A673 (cell line): ENCODE measurements around the gene JMJD1C. TPM values are rescaled to one million over a fixed set of nuclear protein-coding genes. Genes with fewer than 3 reads are reported as not detected.
"Not testable (repeated sequence)": the region's sequence is repeated elsewhere in the genome, so short reads cannot be mapped to it uniquely, and the experiment has no call there.

Source experiments
- BruUV-seq: library from RNA; stranded (reverse); fragments of 400-500 nt; replicated peaks from 2 replicates; lab custom pipeline; 2021; lab: Mats Ljungman, UMichigan
- CTCF ChIA-PET: fragments of 300-600 bp; sonication (Branson Sonifier 250); formaldehyde crosslinking; loops from one replicate; lab custom pipeline; 2022; ENCODE audit warnings: antibody characterized with exemption; lab: Charles Lee
- POLR2A ChIA-PET: fragments of 300-600 bp; sonication (Branson Sonifier 250); formaldehyde crosslinking; loops from one replicate; lab custom pipeline; 2022; ENCODE audit warnings: antibody characterized with exemption; ENCODE audit not compliant: low non-redundant PET; lab: Charles Lee
- DNase-seq: peaks from one replicate; pipeline ENCODE4 v3.0.0-alpha.2; 2015; ENCODE audit warnings: low spot score
- H3K27ac ChIP-seq: fragments of 200-600 bp; sonication (generic); 2 replicates; pipeline ENCODE4 v1.5.1; 2016; ENCODE audit warnings: mixed run types, low read depth, mild to moderate bottlenecking, mixed read lengths, antibody characterized with exemption, low read length; ENCODE audit not compliant: poor library complexity, severe bottlenecking
- H3K27me3 ChIP-seq: fragments of 200-600 bp; sonication (generic); replicated peaks from 2 replicates; pipeline ENCODE4 v1.6.1; 2017; ENCODE audit warnings: mixed run types, low read depth, mild to moderate bottlenecking, mixed read lengths, antibody characterized with exemption, low read length; ENCODE audit not compliant: insufficient read depth, poor library complexity
- H3K36me3 ChIP-seq: fragments of 200-600 bp; sonication (generic); 2 replicates; pipeline ENCODE4 v1.6.1; 2016; ENCODE audit warnings: mixed run types, mild to moderate bottlenecking, mixed read lengths, antibody characterized with exemption, low read length; ENCODE audit not compliant: insufficient read depth, poor library complexity, severe bottlenecking
- H3K4me1 ChIP-seq: fragments of 200-600 bp; sonication (generic); 2 replicates; pipeline ENCODE4 v1.6.1; 2017; ENCODE audit warnings: mixed run types, mild to moderate bottlenecking, mixed read lengths, antibody characterized with exemption, low read length; ENCODE audit not compliant: insufficient read depth, poor library complexity, severe bottlenecking
- H3K4me3 ChIP-seq: fragments of 200-600 bp; sonication (generic); 2 replicates; pipeline ENCODE4 v1.5.1; 2016; ENCODE audit warnings: low read depth, mixed run types, mild to moderate bottlenecking, mixed read lengths, low read length; ENCODE audit not compliant: poor library complexity, severe bottlenecking
- H3K9me3 ChIP-seq: fragments of 200-600 bp; sonication (generic); 2 replicates; pipeline ENCODE4 v1.6.1; 2016; ENCODE audit warnings: mixed run types, low read depth, mild to moderate bottlenecking, mixed read lengths, antibody characterized with exemption, low read length; ENCODE audit not compliant: poor library complexity, severe bottlenecking
- EZH2 ChIP-seq: fragments of 200-600 bp; sonication (generic); IDR thresholded peaks from 2 replicates; pipeline ENCODE4 v1.6.1; 2017; ENCODE audit warnings: borderline replicate concordance, low read depth, mild to moderate bottlenecking, mixed read lengths, antibody characterized with exemption, low read length; ENCODE audit not compliant: poor library complexity, severe bottlenecking
- intact Hi-C: fragments of 100-400 bp; cut with micrococcal nuclease; formaldehyde crosslinking; loops from one replicate; pipeline ENCODE4 v1.10.0; 2022; ENCODE audit not compliant: unreplicated experiment
- total RNA-seq: library from RNA; stranded (reverse); gene quantifications from 2 replicates; pipeline ENCODE4 v1.2.3, GENCODE V29; 2021
- TF ChIP-seq, protein P1 (sequence below): fragments of 300-800, 200-600 bp; sonication (generic); conservative IDR thresholded peaks from 2 replicates; pipeline ENCODE4 v1.5.1; 2017; ENCODE audit warnings: low read depth, mild to moderate bottlenecking, antibody characterized with exemption, low read length, moderate library complexity, mixed read lengths

Gene JMJD1C
- total RNA-seq, 1 experiment from 2014 or later, result 71.4 TPM

DNA sequence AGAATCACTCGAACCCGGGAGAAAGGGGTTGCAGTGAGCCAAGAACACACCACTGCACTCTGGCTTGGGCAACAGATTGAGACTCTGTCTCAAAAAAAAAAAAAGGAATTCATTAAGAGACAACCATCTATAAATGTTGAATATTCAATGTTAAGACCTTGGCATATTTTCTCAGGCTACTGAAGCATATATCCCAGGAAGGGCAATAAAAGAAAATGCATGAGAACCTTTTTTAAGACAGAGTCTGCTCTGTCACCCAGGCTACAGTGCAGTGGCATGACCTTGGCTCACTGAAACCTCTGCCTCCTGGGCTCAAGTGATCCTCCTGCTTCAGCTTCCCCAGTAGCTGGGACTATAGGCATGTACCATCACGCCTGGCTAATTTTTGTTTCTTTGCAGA is 165.0 kb downstream of the JMJD1C start:
- Histone ChIP-seq H3K27ac (no peak overlapping the region), H3K9me3 (no peaks in the 10 kb centered on the region), H3K4me3 (no peak overlapping the region), H3K27me3 (no peaks in the 10 kb centered on the region), H3K36me3 (no peaks in the 10 kb centered on the region), H3K4me1 (no peaks in the 10 kb centered on the region)
- intact Hi-C loops, result no loop called here
- no TSS peak for BruUV-seq
- TF ChIP-seq, protein P1, sequence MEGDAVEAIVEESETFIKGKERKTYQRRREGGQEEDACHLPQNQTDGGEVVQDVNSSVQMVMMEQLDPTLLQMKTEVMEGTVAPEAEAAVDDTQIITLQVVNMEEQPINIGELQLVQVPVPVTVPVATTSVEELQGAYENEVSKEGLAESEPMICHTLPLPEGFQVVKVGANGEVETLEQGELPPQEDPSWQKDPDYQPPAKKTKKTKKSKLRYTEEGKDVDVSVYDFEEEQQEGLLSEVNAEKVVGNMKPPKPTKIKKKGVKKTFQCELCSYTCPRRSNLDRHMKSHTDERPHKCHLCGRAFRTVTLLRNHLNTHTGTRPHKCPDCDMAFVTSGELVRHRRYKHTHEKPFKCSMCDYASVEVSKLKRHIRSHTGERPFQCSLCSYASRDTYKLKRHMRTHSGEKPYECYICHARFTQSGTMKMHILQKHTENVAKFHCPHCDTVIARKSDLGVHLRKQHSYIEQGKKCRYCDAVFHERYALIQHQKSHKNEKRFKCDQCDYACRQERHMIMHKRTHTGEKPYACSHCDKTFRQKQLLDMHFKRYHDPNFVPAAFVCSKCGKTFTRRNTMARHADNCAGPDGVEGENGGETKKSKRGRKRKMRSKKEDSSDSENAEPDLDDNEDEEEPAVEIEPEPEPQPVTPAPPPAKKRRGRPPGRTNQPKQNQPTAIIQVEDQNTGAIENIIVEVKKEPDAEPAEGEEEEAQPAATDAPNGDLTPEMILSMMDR, result no peak
- no peak for TF ChIP-seq EZH2
- CTCF ChIA-PET, result no interaction called here
- POLR2A ChIA-PET, result interaction anchor here (0.6 kb wide), 1 partner anchor 1282 kb away, joined by 3 read pairs; no protein-coding TSS in a partner anchor
- no peak for DNase-seq

- no peak for DNase-seq
Observed at GRCh38 chr10:63297941-63298340, 167.8 kb downstream of the JMJD1C start.

DNA sequence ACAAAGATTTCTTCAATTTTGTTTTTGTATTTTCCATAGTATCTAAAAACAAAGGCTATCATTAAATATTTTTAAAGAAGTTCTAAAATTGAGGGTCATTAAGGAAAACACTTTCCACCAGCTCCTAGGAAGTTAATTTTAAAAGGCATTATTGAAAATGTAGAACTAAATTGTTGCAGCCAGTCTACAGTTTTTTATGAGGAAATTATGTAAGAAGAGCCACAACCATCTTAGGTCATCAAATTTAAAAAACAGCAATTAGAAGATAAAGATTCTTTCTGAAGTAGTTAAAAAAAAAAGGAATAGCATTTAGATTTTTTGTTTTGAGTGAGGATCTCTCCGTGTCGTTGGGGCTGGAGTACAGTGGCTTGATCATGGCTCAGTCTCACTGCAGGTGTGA is 171.0 kb downstream of the JMJD1C start:
- Histone ChIP-seq H3K36me3 (no peaks in the 10 kb centered on the region), H3K27ac (no peak overlapping the region), H3K27me3 (no peaks in the 10 kb centered on the region), H3K4me1 (peaks cover under 1% of the 10 kb centered on the region), H3K9me3 (no peaks in the 10 kb centered on the region), H3K4me3 (no peak overlapping the region)
- no TSS peak for BruUV-seq
- ChIA-PET POLR2A (no interaction called here), CTCF (no interaction called here)
- no peak for DNase-seq
- TF ChIP-seq EZH2, result no peak
- TF ChIP-seq, protein P1, result no peak
- intact Hi-C loops, result no loop called here

More at GRCh38 chr10:63297941-63298340, 167.8 kb downstream of the JMJD1C start:
- CTCF ChIA-PET, result no interaction called here
- Histone ChIP-seq H3K4me3 (no peak overlapping the region), H3K9me3 (no peaks in the 10 kb centered on the region), H3K27ac (no peak overlapping the region), H3K27me3 (no peaks in the 10 kb centered on the region), H3K4me1 (no peaks in the 10 kb centered on the region), H3K36me3 (no peaks in the 10 kb centered on the region)
- intact Hi-C loops, result no loop called here
- TF ChIP-seq, protein P1, result no peak
- no peak for TF ChIP-seq EZH2
- POLR2A ChIA-PET, result no interaction called here
- BruUV-seq, result no TSS peak

GRCh38 chr10:63292847-63293246 is 172.9 kb downstream of the JMJD1C start:
- H3K4me1 ChIP-seq, H3K36me3 ChIP-seq, intact Hi-C loops, H3K9me3 ChIP-seq, BruUV-seq, H3K4me3 ChIP-seq, CTCF ChIA-PET, DNase-seq, POLR2A ChIA-PET, H3K27me3 ChIP-seq, H3K27ac ChIP-seq: not testable (repeated sequence)
